Ishikawa (cell line): ENCODE data around the gene RMND1.

ENCODE experiments used
- CREB1 ChIP-seq: IDR thresholded peaks from 2 replicates; pipeline ENCODE4 v1.6.1; 2012; ENCODE audit warnings: low read depth
- EP300 ChIP-seq: IDR thresholded peaks from 2 replicates; pipeline ENCODE4 v1.6.1; 2012; ENCODE audit warnings: borderline replicate concordance
- MAX ChIP-seq: IDR thresholded peaks from 2 replicates; pipeline ENCODE4 v1.6.1; 2012
- REST ChIP-seq: IDR thresholded peaks from 2 replicates; pipeline ENCODE4 v1.6.1; 2012; ENCODE audit warnings: low read depth, mild to moderate bottlenecking
- TAF1 ChIP-seq: IDR thresholded peaks from 2 replicates; pipeline ENCODE4 v1.6.1; 2012; ENCODE audit warnings: low read depth, mild to moderate bottlenecking
- TCF12 ChIP-seq: IDR thresholded peaks from 2 replicates; pipeline ENCODE4 v1.6.1; 2012; ENCODE audit warnings: low read depth
- USF1 ChIP-seq: IDR thresholded peaks from 2 replicates; pipeline ENCODE4 v1.6.1; 2012
- YY1 ChIP-seq: IDR thresholded peaks from 2 replicates; pipeline ENCODE4 v1.6.1; 2012; ENCODE audit warnings: low read depth
- ZBTB7A ChIP-seq: IDR thresholded peaks from 2 replicates; pipeline ENCODE4 v1.6.1; 2012; ENCODE audit warnings: low read depth

- TF ChIP-seq MAX = no peak
- no peak for TF ChIP-seq EP300
- no peak for TF ChIP-seq CREB1
- no peak for TF ChIP-seq REST
- TF ChIP-seq USF1 = no peak
- TF ChIP-seq YY1 = no peak
- TF ChIP-seq TCF12 = no peak
- no peak for TF ChIP-seq ZBTB7A
- no peak for TF ChIP-seq TAF1
These were observed 41.9 kb upstream of the RMND1 start, which contains the start of gene CCDC170 for GRCh38 chr6:151493804-151494234.
